ENCODE measurements around the gene ZFP69B. TPM values are rescaled to one million over a fixed set of nuclear protein-coding genes. Genes with fewer than 3 reads are reported as not detected.
A peak's percentile ranks its signal among the peaks of the same experiment; 100 is the strongest.

The ZFP69B gene
- total and polyA plus RNA-seq, 2 donors (not counting 3 experiments of a cell fraction or from before 2014, with no cell fraction given): 0.81 to 3.4 TPM

- H3K9ac ChIP-seq (replicated peaks; ENCODE audit: extremely low read depth, insufficient read depth, low read length): peak overlapping the region; percentile 68
- peak overlapping the region; percentile 95 for H3K4me2 ChIP-seq (ENCODE audit: insufficient read depth, low read length)
- dilution Hi-C loops (cut with MboI; ENCODE audit: extremely low pct_ligation_motif_present, low sequenced_read_pairs) (no loop called here), intact Hi-C loops (cut with micrococcal nuclease) (loop anchor here (2.0 to 5.0 kb wide), 3 partner anchors 26 to 82 kb away; partner anchors contain the start of genes EXO5, ZFP69 and ZNF684)
- peak overlapping the region; percentile 88 for H2AFZ ChIP-seq (ENCODE audit: low read depth, low read length)
- CTCF ChIA-PET: interaction anchor here (0.6 to 3.3 kb wide), 12 partner anchors 9 to 307 kb away, joined by 3 to 28 read pairs (median 4); partner anchors contain the start of genes ZFP69 and ZNF684
- peak overlapping the region; percentile 24 to 84 (median 54) for H3K4me3 ChIP-seq (replicated peaks in 1 of 3; ENCODE audit: insufficient read depth in 1 of 3, low read depth in 1 of 3, low read length in 3 of 3)
- peaks cover 10% of the 10 kb centered on the region for H3K4me1 ChIP-seq (ENCODE audit: control insufficient read depth, extremely low read depth, insufficient read depth, low read length)
- H3K27me3 ChIP-seq (ENCODE audit: control insufficient read depth in 2 of 2, insufficient read depth in 2 of 2, low read length in 2 of 2): no peaks in the 10 kb centered on the region
- TF ChIP-seq CTCF (IDR thresholded peaks at IDR 0.05; ENCODE audit: extremely low read depth in 1 of 2, insufficient read depth in 1 of 2, low read depth in 1 of 2, low read length in 2 of 2) (no peak), GATA2 (IDR thresholded peaks at IDR 0.05; ENCODE audit: insufficient read depth, insufficient read length, low read depth, low read length) (no peak), MYC (IDR thresholded peaks at IDR 0.05; ENCODE audit: low read depth, low read length) (no peak), POLR2AphosphoS5 (IDR thresholded peaks at IDR 0.05; ENCODE audit: insufficient read depth, low read depth, low read length) (no peak), JUN (IDR thresholded peaks at IDR 0.05; ENCODE audit: borderline replicate concordance, insufficient read depth, insufficient read length, low read depth) (peak; percentile 18), POLR2A (IDR thresholded peaks at IDR 0.05; ENCODE audit: low read depth, low read length) (no peak), FOS (IDR thresholded peaks at IDR 0.05; ENCODE audit: borderline replicate concordance, insufficient read depth, low read length) (peak; percentile 33), MAX (IDR thresholded peaks at IDR 0.05; ENCODE audit: insufficient read depth, insufficient read length) (no peak), EZH2 (IDR thresholded peaks at IDR 0.05; ENCODE audit: borderline replicate concordance, low read depth, low read length, severe bottlenecking) (no peak)
- H3K27ac ChIP-seq (ENCODE audit: insufficient read depth, low read depth, low read length): peak overlapping the region; percentile 63
- no peaks in the 10 kb centered on the region for H3K79me2 ChIP-seq (ENCODE audit: control insufficient read depth, insufficient read depth, low read length)
- H3K9me3 ChIP-seq (replicated peaks; ENCODE audit: control insufficient read depth, insufficient read depth, low read length): no peaks in the 10 kb centered on the region
- POLR2A ChIA-PET: interaction anchor here (0.5 to 1.3 kb wide), 4 partner anchors 11 to 209 kb away, joined by 3 to 5 read pairs (median 3); partner anchors contain the start of gene EXO5
- no peaks in the 10 kb centered on the region for H3K9me1 ChIP-seq (replicated peaks; ENCODE audit: control insufficient read depth, extremely low read depth, insufficient read depth, low read length)
- H3K36me3 ChIP-seq (ENCODE audit: control insufficient read depth in 2 of 2, extremely low read depth in 1 of 2, insufficient read depth in 2 of 2, low read length in 2 of 2): no peaks in the 10 kb centered on the region
- H4K20me1 ChIP-seq (replicated peaks; ENCODE audit: control insufficient read depth, extremely low read depth, insufficient read depth, low read length): no peaks in the 10 kb centered on the region
- DNase-seq (ENCODE audit: low read depth, low spot score): peak; percentile 67
- peak; percentile 56 for FAIRE-seq
- BruUV-seq (replicated peaks): TSS peak; percentile 96
Measured at GRCh38 chr1:40450495-40451237, 390 bp downstream of the ZFP69B start.

All from endothelial cell of umbilical vein (primary cell).